HL-60 (cell line): ENCODE results near the gene GABRB1.

Experiments
- DNase-seq, 2 experiments: peaks; one replicate each; pipeline ENCODE4 v3.0.0-alpha.2; 2010 to 2020; ENCODE audit warnings: low read depth in 1 of 2, low spot score in 1 of 2
- H3K27ac ChIP-seq: fragments of 250-450 bp; sonication (Bioruptor Pico); replicated peaks from 2 replicates; pipeline ENCODE4 v1.5.1; 2020; ENCODE audit warnings: mild to moderate bottlenecking, moderate library complexity
- H3K27me3 ChIP-seq: fragments of 250-450 bp; sonication (Bioruptor Pico); 2 replicates; pipeline ENCODE4 v1.5.1; 2021; ENCODE audit warnings: mild to moderate bottlenecking, moderate library complexity; ENCODE audit not compliant: insufficient read depth, poor library complexity, severe bottlenecking
- H3K4me3 ChIP-seq: replicated peaks from 2 replicates; pipeline ENCODE4 v1.5.1; 2011; ENCODE audit warnings: mild to moderate bottlenecking, control low read depth, low read length; ENCODE audit not compliant: insufficient read depth
- CTCF ChIP-seq: IDR thresholded peaks from one replicate; pipeline ENCODE4 v1.5.1; 2011; ENCODE audit warnings: low read length, control low read depth, inconsistent platforms; ENCODE audit not compliant: insufficient read depth
- GABPA ChIP-seq: IDR thresholded peaks from 2 replicates; pipeline ENCODE4 v1.6.1; 2012; ENCODE audit warnings: low read depth
- POLR2AphosphoS5 ChIP-seq: IDR thresholded peaks from 2 replicates; pipeline ENCODE4 v1.6.1; 2012; ENCODE audit warnings: low read depth
- SPI1 ChIP-seq: IDR thresholded peaks from 2 replicates; pipeline ENCODE4 v1.6.1; 2012; ENCODE audit warnings: low read depth, mild to moderate bottlenecking, borderline replicate concordance
- TF ChIP-seq, protein P1 (sequence below): IDR thresholded peaks from 2 replicates; pipeline ENCODE4 v1.6.1; 2012; ENCODE audit warnings: low read depth; ENCODE audit not compliant: insufficient replicate concordance

The GABRB1 gene

GRCh38 chr4:47053485-47053884, 22.1 kb downstream of the GABRB1 start:
- no peak overlapping the region for H3K4me3 ChIP-seq
- TF ChIP-seq SPI1 (no peak), GABPA (no peak), CTCF (no peak), POLR2AphosphoS5 (no peak)
- TF ChIP-seq, protein P1, sequence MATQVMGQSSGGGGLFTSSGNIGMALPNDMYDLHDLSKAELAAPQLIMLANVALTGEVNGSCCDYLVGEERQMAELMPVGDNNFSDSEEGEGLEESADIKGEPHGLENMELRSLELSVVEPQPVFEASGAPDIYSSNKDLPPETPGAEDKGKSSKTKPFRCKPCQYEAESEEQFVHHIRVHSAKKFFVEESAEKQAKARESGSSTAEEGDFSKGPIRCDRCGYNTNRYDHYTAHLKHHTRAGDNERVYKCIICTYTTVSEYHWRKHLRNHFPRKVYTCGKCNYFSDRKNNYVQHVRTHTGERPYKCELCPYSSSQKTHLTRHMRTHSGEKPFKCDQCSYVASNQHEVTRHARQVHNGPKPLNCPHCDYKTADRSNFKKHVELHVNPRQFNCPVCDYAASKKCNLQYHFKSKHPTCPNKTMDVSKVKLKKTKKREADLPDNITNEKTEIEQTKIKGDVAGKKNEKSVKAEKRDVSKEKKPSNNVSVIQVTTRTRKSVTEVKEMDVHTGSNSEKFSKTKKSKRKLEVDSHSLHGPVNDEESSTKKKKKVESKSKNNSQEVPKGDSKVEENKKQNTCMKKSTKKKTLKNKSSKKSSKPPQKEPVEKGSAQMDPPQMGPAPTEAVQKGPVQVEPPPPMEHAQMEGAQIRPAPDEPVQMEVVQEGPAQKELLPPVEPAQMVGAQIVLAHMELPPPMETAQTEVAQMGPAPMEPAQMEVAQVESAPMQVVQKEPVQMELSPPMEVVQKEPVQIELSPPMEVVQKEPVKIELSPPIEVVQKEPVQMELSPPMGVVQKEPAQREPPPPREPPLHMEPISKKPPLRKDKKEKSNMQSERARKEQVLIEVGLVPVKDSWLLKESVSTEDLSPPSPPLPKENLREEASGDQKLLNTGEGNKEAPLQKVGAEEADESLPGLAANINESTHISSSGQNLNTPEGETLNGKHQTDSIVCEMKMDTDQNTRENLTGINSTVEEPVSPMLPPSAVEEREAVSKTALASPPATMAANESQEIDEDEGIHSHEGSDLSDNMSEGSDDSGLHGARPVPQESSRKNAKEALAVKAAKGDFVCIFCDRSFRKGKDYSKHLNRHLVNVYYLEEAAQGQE, result no peak
- H3K27ac ChIP-seq, result no peak overlapping the region
- no peak for DNase-seq
- no peaks in the 10 kb centered on the region for H3K27me3 ChIP-seq

DNA sequence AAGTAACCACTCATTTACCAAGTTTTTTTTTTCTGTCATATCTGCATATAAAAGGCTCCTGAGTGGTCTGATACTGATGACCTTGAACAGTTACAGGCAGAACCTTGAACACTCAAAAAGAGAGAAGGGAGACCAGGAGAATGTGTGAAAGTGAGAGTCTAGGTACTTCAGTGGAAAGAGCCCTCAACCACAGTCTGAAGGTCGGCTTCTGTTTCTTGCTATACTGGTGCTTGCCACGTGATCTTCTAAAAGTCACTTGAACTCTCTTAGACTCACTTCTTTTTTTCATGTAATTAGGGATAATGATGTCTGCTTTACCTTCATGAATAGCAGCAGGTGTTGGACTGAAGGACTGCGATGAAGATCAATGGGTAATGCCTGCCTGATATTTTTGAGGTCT, 22.8 kb downstream of the GABRB1 start:
- Histone ChIP-seq H3K4me3 (no peak overlapping the region), H3K27me3 (no peaks in the 10 kb centered on the region), H3K27ac (no peak overlapping the region)
- no peak for TF ChIP-seq POLR2AphosphoS5
- TF ChIP-seq, protein P1, result no peak
- no peak for TF ChIP-seq GABPA
- no peak for TF ChIP-seq CTCF
- no peak for TF ChIP-seq SPI1
- no peak for DNase-seq

DNA sequence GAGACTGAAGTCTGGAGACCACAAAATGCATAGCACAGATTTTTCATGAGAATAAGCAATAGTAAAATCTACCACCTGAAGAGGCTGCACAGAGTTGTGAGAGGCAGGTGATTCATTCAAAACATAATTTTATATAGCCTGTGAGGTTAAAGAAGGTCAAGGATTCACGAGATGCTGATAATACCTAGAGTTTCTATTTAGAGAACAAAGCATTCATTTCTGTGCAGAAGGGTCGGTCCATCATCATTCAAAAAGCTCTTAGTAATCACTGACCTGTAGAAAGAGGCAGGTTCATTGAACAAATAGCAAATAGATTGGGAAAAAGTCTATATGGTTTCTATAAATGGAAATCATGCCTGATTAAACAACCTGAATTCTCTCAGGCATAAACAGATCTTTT, 26.6 kb downstream of the GABRB1 start:
- Histone ChIP-seq H3K27ac (no peak overlapping the region), H3K27me3 (no peaks in the 10 kb centered on the region), H3K4me3 (no peak overlapping the region)
- DNase-seq, result no peak
- TF ChIP-seq, protein P1, result no peak
- no peak for TF ChIP-seq POLR2AphosphoS5
- no peak for TF ChIP-seq CTCF
- TF ChIP-seq GABPA, result no peak
- TF ChIP-seq SPI1, result no peak
